Measurements from ENCODE around the gene GLT8D2. TPM values are rescaled to one million over a fixed set of nuclear protein-coding genes. Genes with fewer than 3 reads are reported as not detected.

Gene GLT8D2
- total and polyA plus RNA-seq, 2 donors (not counting 3 experiments of a cell fraction or from before 2014, with no cell fraction given), result 1.7 to 2.6 TPM

GRCh38 chr12:104026841-104027599 is 23.0 kb downstream of the GLT8D2 start:
- dilution Hi-C loops (cut with MboI; ENCODE audit: extremely low pct_ligation_motif_present, low sequenced_read_pairs) (no loop called here), intact Hi-C loops (cut with micrococcal nuclease) (no loop called here)
- Histone ChIP-seq H3K9ac (replicated peaks; ENCODE audit: extremely low read depth, insufficient read depth, low read length) (no peak overlapping the region), H3K27ac (ENCODE audit: insufficient read depth, low read depth, low read length) (no peak overlapping the region), H2AFZ (ENCODE audit: low read depth, low read length) (no peak overlapping the region), H3K4me3 (replicated peaks in 1 of 3; ENCODE audit: insufficient read depth in 1 of 3, low read depth in 1 of 3, low read length in 3 of 3) (no peak overlapping the region), H3K9me3 (replicated peaks; ENCODE audit: control insufficient read depth, insufficient read depth, low read length) (no peaks in the 10 kb centered on the region), H4K20me1 (replicated peaks; ENCODE audit: control insufficient read depth, extremely low read depth, insufficient read depth, low read length) (no peaks in the 10 kb centered on the region), H3K79me2 (ENCODE audit: control insufficient read depth, insufficient read depth, low read length) (no peaks in the 10 kb centered on the region), H3K9me1 (replicated peaks; ENCODE audit: control insufficient read depth, extremely low read depth, insufficient read depth, low read length) (no peaks in the 10 kb centered on the region), H3K4me1 (ENCODE audit: control insufficient read depth, extremely low read depth, insufficient read depth, low read length) (no peaks in the 10 kb centered on the region), H3K27me3 (ENCODE audit: control insufficient read depth in 2 of 2, insufficient read depth in 2 of 2, low read length in 2 of 2) (peaks cover 0 to 26% of the 10 kb centered on the region in 2 experiments), H3K36me3 (ENCODE audit: control insufficient read depth in 2 of 2, extremely low read depth in 1 of 2, insufficient read depth in 2 of 2, low read length in 2 of 2) (no peaks in the 10 kb centered on the region), H3K4me2 (ENCODE audit: insufficient read depth, low read length) (no peak overlapping the region)
- CTCF ChIA-PET, result interaction anchor here (0.9 to 1.4 kb wide), 5 partner anchors 10 to 894 kb away, joined by 3 to 6 read pairs (median 3); partner anchors contain the start of gene GLT8D2
- no TSS peak for BruUV-seq (replicated peaks)
- POLR2A ChIA-PET, result no interaction called here
- FAIRE-seq (no peak), DNase-seq (ENCODE audit: low read depth, low spot score) (no peak)
- no peak for TF ChIP-seq CTCF (IDR thresholded peaks at IDR 0.05; ENCODE audit: extremely low read depth in 1 of 2, insufficient read depth in 1 of 2, low read depth in 1 of 2, low read length in 2 of 2)
- TF ChIP-seq GATA2 (IDR thresholded peaks at IDR 0.05; ENCODE audit: insufficient read depth, insufficient read length, low read depth, low read length), result no peak
- TF ChIP-seq POLR2AphosphoS5 (IDR thresholded peaks at IDR 0.05; ENCODE audit: insufficient read depth, low read depth, low read length), result no peak
- TF ChIP-seq JUN (IDR thresholded peaks at IDR 0.05; ENCODE audit: borderline replicate concordance, insufficient read depth, insufficient read length, low read depth), result no peak
- no peak for TF ChIP-seq MYC (IDR thresholded peaks at IDR 0.05; ENCODE audit: low read depth, low read length)
- no peak for TF ChIP-seq MAX (IDR thresholded peaks at IDR 0.05; ENCODE audit: insufficient read depth, insufficient read length)
- TF ChIP-seq EZH2 (IDR thresholded peaks at IDR 0.05; ENCODE audit: borderline replicate concordance, low read depth, low read length, severe bottlenecking), result no peak
- TF ChIP-seq FOS (IDR thresholded peaks at IDR 0.05; ENCODE audit: borderline replicate concordance, insufficient read depth, low read length), result no peak
- no peak for TF ChIP-seq POLR2A (IDR thresholded peaks at IDR 0.05; ENCODE audit: low read depth, low read length)

All from endothelial cell of umbilical vein (primary cell).